ENCODE results near the gene BRMS1.
A peak's percentile ranks its signal among the peaks of the same experiment; 100 is the strongest.
"Not testable (repeated sequence)": the region's sequence is repeated elsewhere in the genome, so short reads cannot be mapped to it uniquely, and the experiment has no call there.

The BRMS1 gene

DNA sequence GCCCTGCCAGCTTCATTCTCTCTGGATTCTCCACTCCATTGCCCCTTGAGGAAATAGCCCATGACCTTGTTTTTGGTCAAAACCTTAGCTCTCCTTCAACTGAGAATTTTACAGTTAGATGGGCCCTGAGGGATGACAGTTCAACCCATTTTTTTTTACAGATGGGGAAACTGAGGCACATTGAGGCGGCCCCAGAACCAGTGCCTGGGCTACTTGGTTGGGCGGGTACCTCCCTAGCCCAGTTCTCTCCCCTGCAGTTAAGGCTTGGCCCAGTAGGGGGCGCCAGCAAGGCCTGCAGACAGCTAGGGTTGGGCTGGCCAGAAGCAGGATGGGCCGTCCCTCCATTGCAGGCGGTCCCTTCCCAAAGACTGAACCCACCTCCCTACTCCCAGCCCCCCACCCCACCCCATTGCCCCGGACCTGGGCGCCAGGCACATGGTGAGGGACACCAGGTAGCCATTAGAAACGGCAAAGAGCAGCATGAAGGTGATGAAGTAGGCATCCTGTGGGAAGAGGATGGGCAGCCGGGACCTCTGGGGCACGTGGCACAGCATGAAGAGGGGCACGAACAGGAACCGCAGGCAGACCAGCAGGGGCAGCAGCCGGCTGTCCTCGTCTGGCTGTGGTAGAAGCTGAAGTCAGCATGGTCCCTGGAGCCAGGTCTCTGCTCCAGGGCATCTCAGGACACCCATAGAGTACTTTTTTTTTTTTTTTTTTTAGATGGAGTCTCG lies 19.1 kb upstream of the BRMS1 start:
- peak in 3 of 4 experiments; percentile 67 to 77 (median 73) for DNase-seq (ENCODE audit: low read depth in 4 of 4, low spot score in 1 of 4)

DNA sequence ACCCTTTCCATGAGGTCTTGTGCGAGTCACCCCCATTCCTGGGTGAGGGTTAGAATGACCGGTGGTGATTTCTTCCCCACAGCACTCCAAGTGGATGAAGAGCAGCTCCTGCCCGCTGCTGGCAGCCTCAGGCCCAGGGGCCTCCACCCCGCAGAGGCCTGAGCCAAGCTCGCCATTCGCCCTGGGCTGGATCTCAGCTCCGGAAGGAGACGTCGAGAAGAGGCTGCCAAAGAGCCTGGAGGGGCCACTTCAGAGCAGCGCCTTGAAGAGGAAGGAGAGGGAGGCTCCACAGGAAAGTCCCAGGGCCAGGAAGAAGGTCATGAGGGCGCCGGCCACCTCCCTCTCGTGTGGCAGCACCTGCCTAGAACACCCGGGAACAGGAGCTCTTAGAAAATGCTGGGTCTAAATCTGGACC lies 18.3 kb upstream of the BRMS1 start:
- DNase-seq (ENCODE audit: low read depth in 4 of 4, low spot score in 1 of 4) = no peak

DNA sequence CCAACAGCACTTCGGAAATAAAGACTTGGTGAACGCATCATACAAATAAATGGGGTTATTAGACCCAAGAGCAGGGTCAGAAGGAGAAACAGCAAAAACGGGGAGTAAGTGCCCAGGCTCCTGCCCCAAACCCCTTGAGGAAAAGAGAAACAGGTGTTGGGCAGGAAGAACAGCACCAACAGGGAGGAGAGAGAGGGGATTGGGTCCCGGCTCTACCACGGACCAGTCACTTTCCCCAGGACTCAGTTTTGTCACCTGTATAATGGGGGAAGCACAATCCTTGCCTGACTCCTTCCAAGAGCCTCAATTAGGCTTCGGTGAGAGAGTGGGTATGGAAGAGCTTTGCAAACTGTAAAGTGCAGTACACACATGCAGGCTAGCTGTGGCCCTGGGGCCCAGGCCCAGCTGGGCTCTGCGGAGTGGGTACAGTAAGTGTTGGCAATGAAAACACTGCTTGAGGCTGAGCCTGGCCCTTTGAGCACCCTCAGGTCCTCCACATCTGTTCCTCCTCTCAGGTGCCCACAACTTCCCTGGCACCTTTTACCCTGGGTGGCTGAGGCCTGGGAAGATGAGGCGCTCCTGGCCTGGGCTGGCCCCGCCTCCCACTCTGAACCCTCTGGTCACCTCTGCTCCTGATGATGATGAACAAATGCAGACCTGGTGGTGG lies 17.7 kb upstream of the BRMS1 start:
- DNase-seq (ENCODE audit: low read depth in 4 of 4, low spot score in 1 of 4) = no peak

DNA sequence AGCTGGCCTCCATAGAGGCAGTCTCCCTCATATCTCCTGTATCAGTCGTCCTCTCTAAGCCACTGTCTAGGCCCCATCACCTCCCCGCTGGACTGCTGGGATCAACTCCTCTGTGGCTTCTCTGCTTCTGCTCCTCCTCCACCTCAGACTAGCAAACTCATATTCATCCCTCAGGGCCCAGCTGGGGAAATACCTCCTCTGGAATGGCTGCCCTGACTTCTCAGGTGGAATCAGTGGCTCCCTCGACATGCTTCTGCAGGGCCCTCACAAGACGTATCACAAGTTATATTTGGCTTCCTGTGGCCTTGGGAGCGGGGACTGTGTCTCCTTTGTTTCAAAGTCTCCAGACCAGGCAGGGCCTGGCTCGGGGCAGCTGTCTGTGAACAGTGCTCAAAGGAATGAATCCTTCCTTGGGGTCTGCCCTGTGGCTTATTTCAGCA lies 16.6 kb upstream of the BRMS1 start:
- DNase-seq (ENCODE audit: low read depth in 4 of 4, low spot score in 1 of 4) = no peak

DNA sequence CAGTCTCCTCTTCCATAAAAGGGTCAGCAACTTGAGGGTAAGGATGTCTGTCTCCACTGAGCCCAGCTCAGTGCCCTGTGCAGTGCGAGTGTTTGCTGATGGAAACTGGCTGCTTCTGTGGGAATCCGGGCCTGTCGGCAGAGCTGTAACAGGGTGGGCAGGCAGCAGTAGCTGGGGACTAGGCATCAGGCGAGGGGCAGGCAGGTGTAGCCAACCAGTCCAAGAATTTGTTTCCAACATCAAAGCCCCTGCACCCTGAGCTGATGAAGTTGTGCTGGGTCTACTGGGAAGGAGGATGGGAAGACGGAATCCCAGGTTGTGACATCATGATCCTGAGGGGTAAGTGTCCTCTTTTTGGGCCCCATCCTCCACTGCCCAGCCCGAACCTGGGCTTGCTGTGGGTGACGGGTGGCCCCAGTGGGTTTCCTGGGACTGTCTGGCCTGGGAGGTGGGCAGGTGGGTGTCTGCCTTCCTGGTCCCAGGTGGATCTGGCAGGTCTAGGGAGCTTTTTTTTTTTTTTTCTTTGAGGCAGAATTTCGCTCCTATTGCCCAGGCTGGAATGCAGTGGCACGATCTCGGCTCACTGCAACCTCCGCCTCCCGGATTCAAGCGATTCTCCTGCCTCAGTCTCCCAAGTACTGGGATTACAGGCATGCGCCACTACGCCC lies 15.6 kb upstream of the BRMS1 start:
- no peak for DNase-seq (ENCODE audit: low read depth in 4 of 4, low spot score in 1 of 4)

DNA sequence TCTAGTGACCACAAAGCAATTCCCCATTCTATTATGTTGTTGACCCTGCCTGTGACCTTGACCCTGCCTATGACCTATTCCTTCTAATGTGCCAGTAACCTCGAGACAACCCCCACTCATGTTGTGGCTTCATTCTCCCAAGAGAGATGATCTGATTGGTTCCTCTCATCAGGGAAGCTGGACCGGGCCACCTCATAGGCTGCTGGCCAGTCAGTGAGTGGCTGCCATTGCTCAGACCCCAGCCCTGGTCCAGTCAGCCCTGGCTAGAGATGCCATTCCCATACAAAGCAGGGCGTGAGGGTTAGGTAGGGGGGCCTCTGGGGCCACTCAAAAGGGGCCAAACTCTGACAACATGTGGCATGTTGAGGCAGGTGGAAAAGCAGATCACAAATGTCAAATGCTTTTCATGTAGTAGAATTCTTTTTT lies 14.8 kb upstream of the BRMS1 start:
- no peak for DNase-seq (ENCODE audit: low read depth in 4 of 4, low spot score in 1 of 4)

DNA sequence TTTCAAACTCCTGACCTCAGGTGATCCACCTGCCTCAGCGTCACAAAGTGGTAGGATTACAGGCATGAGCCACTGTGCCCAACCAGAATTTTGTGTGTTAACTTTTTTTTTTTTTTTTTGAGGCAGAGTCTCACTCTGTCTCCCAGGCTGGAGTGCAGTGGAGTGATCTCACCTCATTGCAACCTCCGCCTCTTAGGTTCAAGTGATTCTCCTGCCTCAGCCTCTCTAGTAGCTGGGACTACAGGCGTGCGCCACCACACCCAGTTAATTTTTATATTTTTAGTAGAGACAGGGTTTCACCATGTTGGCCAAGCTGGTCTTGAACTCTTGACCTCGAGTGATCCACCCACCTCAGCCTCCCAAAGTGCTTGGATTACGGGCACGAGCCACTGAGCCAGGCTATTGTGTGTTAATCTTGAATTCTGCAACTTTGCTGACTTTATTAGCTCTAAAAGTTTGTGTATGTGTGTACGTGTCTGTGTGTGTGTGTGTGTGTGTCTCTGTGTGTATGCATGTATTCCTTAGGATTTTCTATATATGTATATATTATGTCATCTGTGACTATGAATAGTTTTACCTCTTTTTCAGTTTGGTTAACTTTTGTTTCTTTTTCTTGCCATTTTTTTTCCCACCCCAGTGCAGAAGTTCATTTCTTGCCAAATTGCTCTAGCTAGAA lies 5.8 kb upstream of the BRMS1 start:
- DNase-seq (ENCODE audit: low read depth in 4 of 4, low spot score in 1 of 4) = not testable (repeated sequence)

DNA sequence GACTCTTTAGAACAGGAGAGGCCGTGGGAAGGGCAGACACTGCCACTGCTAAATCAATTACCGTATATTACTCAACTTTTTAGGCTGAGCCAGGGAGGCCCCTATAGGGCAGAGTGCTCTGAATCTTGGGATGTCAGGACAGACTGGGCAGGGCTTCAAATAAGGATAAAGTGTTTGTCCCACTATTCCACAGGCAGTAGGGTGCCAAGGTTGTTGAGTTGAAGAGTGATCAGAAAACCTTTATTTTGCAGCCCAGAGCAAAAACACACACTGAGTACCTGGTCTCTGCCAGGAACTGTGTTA lies 4.1 kb upstream of the BRMS1 start:
- no peak for DNase-seq (ENCODE audit: low read depth in 4 of 4, low spot score in 1 of 4)

DNA sequence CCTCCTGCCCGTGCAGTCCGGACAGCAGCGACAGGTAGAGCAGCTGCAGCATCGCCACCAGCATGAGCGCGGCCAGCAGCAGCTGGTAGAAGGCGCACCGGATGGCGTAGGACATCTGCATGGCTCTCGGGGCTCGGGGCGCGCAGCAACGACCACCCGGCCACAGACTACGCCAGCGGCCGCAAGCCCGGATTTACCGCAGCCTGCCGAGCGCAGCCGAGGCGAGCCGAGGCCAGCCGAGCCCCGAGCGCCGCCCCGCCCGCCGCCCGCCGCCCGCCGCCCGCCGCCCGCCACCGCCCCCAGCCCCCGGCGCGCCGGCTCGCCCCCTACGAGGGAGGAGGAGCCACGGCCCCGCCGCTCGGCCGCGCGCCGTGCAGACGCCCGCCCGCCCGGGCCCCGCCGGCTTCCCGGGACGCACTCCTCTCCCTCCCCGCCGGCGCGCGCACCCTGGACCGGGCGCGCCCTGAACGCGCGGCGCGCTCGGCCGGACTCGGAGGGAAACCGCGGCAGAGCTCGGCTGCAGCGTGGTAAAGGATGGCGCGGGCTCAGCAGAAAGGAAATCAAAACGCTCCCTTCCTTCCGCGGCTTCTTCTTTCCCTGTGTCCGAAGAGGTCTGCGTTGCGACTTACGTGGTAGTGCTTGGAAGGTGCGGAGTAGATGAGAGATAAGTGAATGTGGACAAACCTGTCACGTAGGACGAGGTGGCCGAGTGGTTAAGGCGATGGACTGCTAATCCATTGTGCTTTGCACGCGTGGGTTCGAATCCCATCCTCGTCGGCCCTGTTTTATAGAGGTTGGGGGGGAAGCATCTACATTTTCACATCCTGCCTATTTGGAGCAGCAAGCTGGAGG lies 2.7 kb upstream of the BRMS1 start, which contains the start of gene B4GAT1:
Gene B4GAT1, minus strand, starts transcription at position 205 of the 852 bp plus-strand sequence. Its CDS starts 84 bp downstream, at position 121.
- DNase-seq (ENCODE audit: low read depth in 4 of 4, low spot score in 1 of 4) = peak; percentile 45 to 85 (median 77)

DNA sequence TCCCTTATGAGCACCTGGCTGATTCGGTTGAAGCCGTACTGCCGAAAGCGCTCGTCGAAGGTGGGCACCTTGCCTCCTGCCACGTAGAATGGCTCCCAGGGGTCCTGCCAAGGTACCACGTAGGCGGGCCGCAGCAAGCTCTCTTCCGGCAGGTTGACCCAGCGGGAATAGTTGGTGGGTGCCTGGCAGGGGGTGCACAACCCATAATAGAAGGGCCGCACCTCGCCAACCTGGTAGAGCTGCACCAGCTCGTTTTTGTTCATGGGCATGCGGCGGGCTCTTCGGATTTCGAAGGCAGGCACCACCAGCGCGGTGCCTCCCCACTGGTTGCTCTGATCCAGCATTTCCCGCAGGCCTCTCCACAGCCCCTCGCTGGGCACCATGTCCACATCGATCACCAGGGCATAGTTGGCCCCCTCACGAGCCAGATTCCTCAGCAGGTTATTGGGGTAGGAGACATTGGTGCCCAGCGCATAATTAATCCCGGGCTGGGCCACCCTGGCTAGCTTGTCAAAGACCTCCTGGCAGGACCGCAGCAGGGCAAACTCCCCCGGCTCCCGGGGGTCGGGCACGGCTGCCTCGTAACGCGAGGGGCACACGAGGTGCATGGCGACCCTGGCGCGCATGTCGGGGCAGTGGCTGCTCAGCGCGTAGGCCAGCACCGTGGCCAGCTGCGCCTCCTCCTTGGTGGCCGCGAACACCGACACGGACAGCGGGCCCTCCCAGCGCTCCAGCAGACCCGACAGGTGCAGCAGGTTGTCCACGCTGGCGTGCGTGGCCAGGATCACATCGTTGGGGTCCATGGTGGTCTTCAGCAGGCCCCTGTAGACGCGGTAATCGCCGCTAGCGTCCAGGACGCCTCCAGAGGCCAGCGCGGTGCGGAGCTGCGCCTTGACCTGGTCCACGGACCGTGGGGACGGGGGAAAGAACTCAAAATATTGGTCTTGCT lies 1.8 kb upstream of the BRMS1 start:
- DNase-seq (ENCODE audit: low read depth in 4 of 4, low spot score in 1 of 4) = no peak

DNA sequence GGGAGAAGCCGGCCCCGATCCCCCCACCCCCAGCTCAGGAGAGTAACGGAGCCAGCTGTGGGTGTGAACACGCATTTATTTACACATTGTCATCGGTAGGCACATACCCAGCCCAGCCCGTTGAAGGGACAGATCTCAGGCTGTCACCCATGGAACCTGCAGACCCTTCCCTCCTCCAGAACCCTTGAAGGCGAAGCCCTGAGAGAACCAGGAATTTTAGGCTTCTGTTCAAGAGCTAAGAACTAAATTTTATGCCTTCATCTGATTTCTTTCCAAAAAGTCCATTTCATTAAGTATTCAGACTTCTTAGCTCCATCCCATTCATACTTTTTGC lies 379 bp upstream of the BRMS1 start:
- no peak for DNase-seq (ENCODE audit: low read depth in 4 of 4, low spot score in 1 of 4)

DNA sequence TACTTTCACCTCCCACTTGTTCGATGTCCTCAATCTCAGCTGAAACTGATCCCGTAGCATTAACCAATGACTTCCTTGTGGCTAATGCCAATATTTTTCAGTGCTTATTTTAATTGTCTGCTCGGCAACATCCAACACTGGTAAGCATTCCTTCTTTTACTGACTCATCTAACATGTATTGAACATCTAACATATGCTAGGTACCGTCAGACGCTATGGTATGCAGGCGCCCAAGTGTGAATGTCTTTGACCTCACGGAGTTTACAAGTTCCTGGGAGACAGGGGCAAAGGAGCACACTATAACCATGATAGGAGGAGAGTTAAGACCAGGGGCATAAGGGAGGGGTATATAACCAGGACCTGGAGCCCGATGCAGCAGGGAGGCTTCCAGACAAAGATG lies 1.7 kb downstream of the BRMS1 start:
- no peak for DNase-seq (ENCODE audit: low read depth in 4 of 4, low spot score in 1 of 4)

DNA sequence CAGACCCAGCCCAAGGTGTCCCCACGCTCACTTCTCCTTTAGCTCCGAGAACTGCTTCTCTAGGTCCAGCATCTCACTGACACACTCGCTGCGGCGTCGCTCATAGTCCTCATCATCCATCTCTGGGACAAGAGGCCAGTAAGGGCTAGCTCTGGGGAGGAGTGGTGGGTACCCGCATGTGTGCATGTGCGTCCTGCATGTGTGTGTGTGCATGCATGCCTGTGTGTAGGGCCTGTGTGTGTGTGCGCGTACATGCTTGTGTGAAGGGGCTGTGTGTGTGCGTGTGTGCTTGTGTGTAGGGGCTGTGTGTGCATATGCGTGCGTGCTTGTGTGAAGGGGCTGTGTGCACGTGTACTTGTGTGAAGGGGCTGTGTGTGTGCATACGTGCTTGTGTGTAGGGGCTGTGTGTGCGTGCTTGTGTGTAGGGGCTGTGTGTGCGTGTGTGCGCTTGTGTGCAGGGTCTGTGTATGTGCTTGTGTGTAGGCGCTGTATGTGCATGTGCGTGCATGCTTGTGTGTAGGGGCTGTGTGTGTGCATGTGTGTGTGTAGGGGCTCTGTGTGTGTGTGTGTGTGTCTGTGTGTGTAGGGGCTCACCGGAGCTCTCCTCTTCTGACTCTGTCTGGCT lies 3.3 kb downstream of the BRMS1 start:
- no peak for DNase-seq (ENCODE audit: low read depth in 4 of 4, low spot score in 1 of 4)

DNA sequence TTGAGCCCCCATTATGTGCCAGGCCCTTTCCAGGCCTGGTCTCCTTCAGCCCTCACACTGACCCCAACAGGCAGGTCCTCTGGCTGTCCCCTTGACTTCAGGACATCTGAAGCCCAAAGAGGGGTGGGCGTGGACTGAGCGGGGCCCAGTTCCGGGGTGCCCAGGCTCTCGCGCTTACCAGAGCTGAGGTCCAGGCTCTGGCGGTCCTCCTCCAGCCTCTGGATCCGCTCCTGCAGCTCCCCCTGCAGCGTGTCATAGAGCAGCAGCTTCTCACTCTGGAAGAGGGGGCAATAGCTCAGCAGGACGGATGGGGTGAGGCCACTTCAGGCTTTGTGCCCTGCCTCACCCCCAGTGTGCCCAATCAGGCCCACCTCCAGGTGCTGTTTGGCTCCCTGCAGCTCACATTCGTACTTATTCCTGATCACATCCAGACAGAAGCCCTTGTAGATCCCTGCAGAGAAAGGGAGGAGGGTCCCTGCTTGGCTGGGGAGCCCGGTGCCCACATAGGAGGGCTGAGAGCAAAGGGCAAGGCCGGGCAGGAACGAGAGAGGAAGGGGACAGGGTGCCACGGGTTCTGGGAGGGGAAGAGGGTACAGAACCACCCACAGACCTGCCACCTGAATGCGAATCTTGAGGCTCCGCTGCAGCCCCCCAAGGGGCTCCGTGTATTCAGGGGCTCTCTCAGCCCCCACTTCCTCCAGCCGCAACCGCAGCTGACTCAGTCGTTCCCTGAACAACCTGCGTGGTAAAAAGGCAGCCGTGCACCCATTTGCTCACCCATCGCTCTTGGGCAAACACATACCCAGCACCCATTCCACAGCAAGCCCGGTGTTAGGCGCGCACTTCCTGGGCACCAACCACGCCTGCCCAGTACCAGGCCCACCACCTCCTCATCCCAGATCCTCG lies 4.1 kb downstream of the BRMS1 start:
- DNase-seq (ENCODE audit: low read depth in 4 of 4, low spot score in 1 of 4) = no peak

DNA sequence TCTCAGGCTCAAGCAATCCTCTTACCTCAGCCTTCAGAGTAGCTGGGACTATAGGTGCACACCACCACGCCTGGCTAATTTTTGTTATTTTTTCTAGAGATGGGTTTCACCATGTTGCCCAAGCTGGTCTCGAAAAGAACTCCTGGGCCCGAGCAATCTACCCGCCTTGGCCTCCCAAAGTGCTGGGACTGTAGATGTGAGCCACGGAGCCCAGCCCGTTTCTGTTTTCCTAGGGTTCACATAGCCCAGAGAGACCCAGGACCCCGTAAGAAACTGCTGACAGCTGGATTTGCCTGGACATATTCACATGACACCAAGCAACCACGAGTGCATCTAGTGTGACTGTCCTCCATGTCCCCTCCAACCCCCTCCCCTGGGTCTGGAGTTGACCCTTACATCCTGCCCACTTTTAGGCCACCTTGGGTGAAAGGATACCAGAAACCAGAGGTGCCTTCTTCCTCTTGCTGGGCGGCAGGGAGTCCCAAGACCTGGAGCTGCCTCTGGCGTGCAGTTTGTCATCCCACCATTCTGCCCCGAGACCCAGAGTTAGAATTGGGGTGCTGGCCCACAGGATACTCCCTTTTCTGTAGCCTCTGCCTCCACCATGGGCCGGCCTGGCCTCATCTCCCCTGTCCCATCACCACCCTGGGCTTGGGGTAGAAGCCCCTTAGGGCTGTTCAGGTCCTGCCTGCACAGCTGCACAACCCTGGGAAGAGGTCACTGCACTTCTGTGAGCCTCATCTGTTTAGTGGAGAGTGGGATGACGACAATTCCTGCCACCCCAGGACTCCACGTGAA lies 5.0 kb downstream of the BRMS1 start:
- DNase-seq (ENCODE audit: low read depth in 4 of 4, low spot score in 1 of 4) = no peak

DNA sequence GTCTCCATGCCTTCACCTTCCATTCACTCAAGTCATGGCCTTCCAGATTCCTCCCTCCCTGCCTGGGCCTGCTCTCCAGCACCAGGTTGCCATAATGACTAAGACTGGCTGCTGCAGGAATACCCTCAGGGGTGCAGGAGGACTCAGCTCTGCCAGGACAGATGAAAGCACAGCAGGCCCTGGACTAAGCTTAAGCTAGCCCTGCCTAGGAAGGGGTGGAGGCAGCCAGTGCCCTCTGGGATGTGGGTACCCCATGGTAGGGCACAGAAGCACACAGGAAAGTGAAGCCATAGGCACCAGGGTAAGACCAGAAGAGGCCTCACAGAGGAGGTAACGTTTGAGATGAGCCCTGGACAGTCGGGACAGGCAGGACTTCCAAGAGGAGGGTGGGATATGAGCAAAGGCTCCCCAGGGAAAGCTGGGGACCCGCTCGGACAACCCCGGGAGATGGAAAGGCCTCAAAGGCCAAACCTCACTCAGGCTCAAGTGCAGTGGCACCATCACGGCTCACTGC lies 5.7 kb downstream of the BRMS1 start:
- DNase-seq (ENCODE audit: low read depth in 4 of 4, low spot score in 1 of 4) = no peak

Measured in stimulated activated CD4-positive, alpha-beta T cell treated with anti-CD3 and anti-CD28 coated beads, Interleukin-1b, Interleukin-23, amount 100 ng/mL, for 24 hours (primary cell).